Testis (tissue), 2 donors: Measurements from ENCODE around the gene PPFIA4.

Experiments
- CTCF ChIP-seq, 3 experiments: fragments of 450-650 bp in 2 of 3; fragments of 200-600 bp in 1 of 3; sonication (generic) in 1 of 3; IDR thresholded peaks; one replicate each; pipeline ENCODE4 v1.5.1; 2016 to 2019; ENCODE audit warnings: antibody characterized with exemption in 3 of 3, mild to moderate bottlenecking in 2 of 3, moderate library complexity in 1 of 3
- POLR2A ChIP-seq: fragments of 450-650 bp; IDR thresholded peaks from one replicate; pipeline ENCODE4 v1.6.1; 2017; ENCODE audit warnings: antibody characterized with exemption, mild to moderate bottlenecking, moderate library complexity

DNA sequence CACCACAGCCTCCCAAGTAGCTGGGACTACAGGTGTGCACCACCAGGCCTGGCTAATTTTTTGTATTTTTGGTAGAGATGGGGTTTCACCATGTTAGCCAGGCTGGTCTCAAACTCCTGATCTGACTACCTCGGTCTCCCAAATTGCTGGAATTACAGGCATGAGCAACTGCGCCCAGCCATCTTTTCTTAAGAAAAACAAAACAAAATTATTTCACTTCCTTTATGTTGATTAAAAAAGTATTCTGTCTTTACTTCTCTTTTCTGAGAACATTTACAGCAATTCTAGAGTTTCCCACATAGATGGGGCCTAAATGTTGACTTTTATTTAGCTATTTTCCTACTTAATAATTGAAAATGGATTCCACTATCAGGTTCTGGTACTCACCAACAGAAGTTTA lies 36.4 kb upstream of the PPFIA4 start:
- TF ChIP-seq CTCF (IDR thresholded peaks at IDR 0.05) (no peak), POLR2A (no peak)
